Testis (tissue), 2 donors: Measurements from ENCODE around the gene PARP9.

Experiments used
- CTCF ChIP-seq, 3 experiments: fragments of 450-650 bp in 2 of 3; fragments of 200-600 bp in 1 of 3; sonication (generic) in 1 of 3; IDR thresholded peaks; one replicate each; pipeline ENCODE4 v1.5.1; 2016 to 2019; ENCODE audit warnings: antibody characterized with exemption in 3 of 3, mild to moderate bottlenecking in 2 of 3, moderate library complexity in 1 of 3
- POLR2A ChIP-seq: fragments of 450-650 bp; IDR thresholded peaks from one replicate; pipeline ENCODE4 v1.6.1; 2017; ENCODE audit warnings: antibody characterized with exemption, mild to moderate bottlenecking, moderate library complexity

DNA sequence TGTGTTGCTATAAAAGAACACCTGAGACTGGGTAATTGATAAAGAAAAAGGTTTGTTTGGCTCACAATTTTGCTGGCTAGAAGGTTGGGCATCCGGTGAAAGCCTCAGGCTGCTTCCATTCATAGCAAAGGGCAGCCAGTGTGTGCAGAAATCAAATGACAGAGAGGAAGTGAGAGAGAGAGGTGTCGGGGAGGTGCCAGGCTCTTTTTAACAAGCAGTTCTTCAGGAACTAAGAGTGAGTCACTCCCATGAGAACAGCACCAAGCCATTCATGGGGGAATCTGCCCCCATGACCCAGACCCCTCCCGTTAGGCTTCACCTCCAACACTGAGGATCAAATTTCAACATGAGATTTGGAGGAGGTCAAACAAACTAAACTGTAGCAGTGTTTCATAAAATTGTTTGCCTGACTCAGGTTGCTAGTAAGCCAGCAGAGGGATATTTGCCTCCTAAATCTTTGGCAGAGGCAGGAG lies 8.9 kb upstream of the PARP9 start:
- TF ChIP-seq CTCF (IDR thresholded peaks at IDR 0.05) = no peak
- no peak for TF ChIP-seq POLR2A
